Pons (tissue), 1 donor: ENCODE data around the gene TLE1.

Experiments used
- DNase-seq: peaks from one replicate; pipeline ENCODE4 v3.0.0-alpha.2; 2016; ENCODE audit warnings: low spot score

TLE1 gene

GRCh38 chr9:81686614-81687520 lies 2.5 kb downstream of the TLE1 start:
- DNase-seq = peak; percentile 90

DNA sequence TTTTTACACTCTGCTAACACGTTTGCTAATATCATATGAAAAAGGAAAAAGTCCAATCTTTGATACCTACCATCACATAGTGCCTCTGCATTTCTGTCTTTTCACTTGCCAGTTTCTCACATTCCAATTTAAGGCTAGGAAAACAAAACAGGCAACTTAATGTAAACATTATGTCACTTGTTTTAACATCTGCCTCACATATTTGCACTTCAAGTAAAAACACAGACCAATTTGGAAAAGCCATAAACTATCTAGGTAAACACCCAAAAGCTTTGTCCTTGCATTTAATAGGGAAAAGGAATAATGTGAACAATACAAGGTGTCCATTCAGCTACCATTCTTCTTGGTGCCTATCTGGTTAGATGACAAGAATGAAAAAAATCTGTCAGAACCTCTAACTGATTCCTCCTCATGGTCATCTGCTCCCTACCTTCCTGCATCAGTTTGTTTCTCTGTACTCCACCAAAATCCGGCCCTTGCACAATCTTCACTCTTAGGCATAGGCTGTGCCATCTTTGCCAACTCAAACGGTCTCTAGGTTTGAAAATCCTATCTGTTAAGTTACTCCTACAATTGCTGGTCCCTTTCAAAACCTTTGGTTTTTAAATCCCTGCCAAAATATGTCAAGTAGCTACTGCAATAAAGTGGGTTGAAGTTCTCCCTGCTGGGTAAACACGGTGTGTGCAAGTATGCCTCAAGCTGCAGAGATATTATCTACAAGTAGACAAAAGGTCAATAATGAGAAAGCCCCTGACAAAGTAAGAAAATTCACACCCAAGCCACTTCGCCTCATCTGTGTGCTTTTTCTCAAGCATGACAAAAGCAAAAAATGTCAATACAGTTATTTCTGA lies 3.4 kb downstream of the TLE1 start:
- no peak for DNase-seq

DNA sequence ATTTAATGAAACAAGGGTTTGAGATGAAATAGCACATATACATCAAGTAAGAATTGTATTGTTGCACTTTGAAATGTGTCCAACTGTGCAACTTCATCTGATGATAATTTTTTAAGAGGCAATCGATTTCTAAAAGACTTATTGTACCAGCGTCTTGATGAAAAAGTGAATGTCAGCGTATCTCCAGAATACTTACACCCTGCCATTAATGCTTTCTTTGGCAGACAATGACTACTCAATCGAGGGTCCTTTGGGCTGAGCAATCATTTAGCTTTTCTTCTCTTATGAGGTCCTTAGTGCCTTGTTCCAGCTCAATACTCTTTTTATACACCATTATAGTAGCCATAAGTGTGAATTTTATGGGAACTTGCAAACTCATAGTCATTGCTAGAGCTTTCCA lies 4.7 kb downstream of the TLE1 start:
- no peak for DNase-seq

- DNase-seq = no peak
These were observed 5.6 kb downstream of the TLE1 start for GRCh38 chr9:81683704-81684103.

DNA sequence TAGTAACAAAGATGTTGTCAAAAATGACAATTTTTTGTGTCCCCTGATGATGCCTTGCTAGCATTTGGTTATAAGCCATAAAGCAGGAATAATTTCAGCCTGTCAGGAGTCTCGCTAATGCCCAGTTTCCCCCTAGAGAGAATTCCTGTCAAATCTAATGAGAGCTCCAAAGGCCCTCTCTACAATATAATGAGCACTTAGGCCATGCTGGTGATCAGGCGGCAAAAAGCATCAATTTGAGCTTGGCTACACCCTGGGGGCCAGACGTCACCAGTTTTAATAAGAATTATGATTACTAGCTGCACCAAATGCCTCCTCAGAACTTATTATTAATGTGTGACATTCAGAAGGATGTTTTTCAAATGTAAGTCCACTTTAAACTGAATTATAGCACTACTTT lies 6.1 kb downstream of the TLE1 start:
- no peak for DNase-seq

DNA sequence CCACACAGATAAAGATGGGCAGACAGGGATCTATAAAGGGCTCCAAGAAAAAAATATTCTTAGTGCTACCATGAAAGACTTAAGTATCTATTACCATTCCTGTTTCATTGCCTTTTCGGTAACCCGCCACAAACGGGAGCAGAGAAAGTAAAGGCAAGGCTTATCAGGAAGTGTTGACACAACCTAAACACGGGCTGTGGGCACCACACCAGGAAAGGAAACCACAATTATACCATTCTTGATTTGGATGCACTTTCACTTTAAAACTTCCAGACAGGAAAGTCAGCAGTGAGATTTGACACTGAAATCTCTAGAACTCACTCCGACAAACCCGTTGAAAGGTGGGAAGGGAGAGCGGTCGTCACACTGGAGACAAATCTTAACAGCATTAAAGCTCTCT lies 6.5 kb downstream of the TLE1 start:
- no peak for DNase-seq

DNA sequence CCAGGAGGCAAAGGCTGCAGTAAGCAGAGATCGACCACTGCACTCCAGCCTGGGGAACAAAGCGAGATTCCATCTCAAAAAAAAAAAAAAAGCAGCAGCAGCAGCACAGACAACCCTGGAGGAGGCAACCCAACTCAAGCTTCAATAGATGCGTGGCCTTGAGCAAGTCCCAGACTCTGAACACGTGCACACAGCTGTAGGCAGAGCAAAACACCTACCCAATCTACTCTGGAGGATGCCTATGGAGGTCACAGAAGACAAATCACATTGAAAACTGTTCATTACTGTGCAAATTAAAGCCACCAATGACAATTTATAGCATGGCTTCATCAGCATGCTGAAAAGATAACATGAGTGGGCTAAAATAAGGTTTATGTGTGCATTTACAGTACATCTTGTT lies 7.2 kb downstream of the TLE1 start:
- no peak for DNase-seq

DNA sequence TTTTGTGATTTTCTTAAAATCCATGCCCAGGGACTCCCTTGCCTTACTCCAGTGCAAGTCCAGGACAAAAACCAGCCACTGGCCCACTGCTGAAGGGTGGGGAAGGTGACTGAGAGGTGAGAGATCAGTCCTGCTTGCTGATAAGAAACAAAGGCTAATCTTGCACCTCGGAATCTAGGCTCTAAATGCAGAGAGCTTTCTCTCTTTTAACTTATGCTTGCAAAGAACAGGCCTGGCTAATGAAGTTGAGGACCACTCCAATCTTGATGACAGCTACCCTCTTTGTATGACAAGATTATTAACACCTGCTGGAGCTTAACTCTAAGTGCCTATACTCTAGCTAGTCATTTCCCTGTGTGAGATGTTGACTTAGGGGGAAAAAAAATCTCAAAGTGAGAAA lies 8.8 kb downstream of the TLE1 start:
- DNase-seq = no peak

GRCh38 chr9:81680006-81680405 lies 9.3 kb downstream of the TLE1 start:
- DNase-seq = peak; percentile 37

GRCh38 chr9:81678088-81678487 lies 11.3 kb downstream of the TLE1 start:
- no peak for DNase-seq

DNA sequence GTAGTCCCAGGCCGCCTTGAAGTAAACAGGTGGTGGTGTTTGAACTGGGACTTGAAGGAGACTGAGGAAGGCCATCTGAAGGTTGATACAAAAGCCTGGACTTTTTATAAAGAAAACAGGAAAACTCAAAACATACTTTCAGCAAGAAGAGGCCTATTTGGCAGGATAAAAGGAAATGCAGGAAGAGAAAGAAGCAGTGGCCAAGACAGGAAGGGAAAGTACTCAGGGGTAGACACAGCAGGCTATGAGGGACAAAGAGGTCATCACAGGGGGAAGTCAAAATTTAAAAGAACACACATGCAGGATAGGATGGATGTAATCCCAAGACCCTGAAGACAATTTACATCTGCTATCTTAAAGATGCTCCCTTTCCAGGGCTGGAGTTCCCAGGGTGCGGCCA lies 13.0 kb downstream of the TLE1 start:
- no peak for DNase-seq

DNA sequence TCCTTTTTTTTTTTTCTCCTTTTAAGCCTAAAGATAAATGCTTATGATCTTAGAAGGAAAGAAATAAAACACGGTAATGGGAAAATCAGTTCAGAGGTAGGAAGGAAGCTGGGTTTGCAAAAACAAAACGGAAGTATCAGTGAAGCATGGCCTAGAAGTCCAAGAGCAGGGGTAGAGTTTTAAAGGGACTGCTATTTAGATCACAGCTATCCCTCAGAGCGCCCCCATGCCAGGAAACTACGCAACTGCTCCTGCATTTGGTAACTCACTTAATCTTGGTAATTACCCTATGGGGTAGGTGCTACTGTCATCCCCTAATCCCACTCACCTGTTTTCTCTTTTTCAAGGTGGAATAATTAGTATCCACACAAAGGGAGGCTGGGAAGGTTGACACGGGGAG lies 16.0 kb downstream of the TLE1 start:
- DNase-seq = no peak

GRCh38 chr9:81671880-81672280 lies 17.5 kb downstream of the TLE1 start:
- peak; percentile 70 for DNase-seq

- DNase-seq = no peak
These were observed 19.5 kb downstream of the TLE1 start for GRCh38 chr9:81669866-81670265.

DNA sequence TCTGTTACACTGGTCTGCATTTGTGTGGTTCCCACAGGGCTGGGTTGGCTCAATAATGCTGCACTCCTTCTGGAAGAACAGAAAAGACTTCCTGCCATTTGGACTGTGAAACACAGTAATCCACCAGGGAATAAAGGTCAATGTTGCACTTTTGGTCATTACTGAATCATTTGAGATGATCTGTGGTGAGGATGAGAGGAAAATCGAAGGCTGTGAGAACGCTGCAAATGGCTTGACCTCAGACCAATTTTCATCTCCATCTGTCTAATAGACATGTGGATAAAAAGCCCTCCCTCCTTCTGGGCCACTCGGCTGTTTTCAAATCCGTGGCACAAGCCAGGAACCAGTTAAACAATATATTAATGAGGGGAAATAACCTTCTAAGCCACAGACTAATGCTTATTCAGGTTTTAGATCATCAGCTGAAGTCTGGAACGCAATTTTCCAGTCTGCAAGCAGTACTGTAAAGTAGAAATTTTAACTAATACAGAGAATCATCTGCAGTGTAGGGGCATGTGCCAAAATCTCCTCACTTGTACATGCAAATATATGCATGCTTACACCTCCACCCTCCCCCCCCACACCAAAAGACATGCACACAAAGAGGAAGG lies 20.2 kb downstream of the TLE1 start:
- DNase-seq = no peak

DNA sequence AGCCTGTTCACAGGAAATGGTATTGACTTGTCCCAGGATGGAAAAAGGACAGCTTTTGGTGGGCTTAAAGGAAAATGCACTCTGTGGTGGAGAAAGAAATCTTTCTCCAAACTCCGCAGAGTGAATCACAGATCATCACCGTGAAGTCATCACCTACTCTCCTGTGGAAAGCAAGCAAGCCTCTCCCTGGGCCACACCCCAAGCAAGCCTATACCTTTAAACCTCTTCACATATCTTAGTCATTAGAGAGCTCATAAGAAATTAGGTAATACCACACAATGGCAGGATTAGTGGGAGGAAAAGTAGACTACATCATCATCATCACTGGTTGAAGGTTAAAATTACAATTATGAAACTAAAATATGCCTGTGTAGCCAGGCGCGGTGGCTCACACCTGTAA lies 23.2 kb downstream of the TLE1 start:
- no peak for DNase-seq

DNA sequence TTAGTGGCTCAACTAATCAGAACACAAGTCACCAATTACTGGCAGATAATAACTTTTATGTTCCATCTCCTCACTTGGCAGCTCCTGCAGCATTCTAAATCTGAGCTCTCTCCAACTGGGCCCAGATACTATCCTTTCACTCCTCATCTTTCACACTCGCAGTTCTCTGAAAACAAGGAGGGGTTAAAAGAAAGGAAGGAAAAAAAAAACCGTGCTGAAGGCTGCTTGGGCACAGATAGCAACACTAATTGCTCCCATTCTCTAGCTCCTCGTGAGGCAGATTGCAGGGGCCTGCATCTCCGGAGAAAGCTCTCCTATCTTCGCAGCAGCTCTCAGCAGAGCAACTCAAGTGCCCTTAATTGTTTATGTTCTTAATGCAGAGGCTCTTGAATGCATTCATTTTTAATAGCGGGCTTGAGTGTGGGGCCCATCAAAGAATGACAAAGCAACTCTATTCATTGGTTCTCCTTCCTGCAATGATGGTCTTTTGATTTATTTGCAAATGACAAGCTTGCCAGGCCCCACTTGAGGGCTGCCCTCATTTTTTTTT lies 23.9 kb downstream of the TLE1 start:
- DNase-seq = no peak

DNA sequence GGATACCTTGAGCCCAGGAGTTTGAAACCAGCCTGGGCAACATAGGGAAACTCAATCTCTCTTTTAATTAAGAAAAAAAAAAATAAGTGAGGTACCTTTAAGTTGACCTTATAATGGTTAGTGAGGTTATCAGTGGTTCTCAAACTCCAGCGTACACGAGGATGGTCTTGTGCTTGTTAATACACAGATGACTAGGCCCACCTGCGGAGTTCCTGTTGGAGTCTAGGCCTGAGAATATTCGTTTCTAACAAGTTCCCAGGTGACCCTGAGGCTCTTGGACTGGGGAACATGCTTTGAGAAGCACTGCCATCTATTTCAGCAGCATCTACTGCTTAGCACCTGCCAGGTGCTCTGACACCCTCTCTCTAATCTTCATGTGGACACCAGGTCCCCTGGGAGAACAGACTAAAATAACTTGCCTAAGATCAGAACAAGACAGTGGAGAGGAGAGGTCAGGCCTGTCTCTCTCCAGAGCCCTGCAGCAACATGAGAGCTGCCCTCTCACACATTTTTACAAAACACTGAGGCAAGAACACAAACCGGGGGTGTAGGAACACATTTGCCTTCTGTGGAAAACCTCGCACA lies 24.6 kb downstream of the TLE1 start:
- no peak for DNase-seq

DNA sequence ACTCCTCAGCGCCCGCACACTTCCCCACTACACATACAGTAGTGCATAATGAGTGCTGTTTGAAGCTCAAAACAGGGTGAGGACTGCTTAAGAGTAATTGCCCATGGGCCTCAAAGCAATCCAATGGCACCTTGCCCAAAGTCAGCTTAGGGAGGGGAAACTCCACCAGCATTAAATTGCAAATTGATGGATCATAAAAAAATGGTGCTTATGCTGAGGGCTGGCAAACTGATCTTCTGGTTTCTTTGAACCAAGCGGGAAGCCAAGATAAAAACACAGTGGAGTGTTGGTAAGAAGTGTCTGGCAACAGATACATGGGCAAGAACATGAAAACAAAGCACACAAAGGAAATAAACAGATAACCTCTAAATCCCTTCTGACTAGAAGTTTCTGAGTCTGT lies 28.0 kb downstream of the TLE1 start:
- DNase-seq = no peak

DNA sequence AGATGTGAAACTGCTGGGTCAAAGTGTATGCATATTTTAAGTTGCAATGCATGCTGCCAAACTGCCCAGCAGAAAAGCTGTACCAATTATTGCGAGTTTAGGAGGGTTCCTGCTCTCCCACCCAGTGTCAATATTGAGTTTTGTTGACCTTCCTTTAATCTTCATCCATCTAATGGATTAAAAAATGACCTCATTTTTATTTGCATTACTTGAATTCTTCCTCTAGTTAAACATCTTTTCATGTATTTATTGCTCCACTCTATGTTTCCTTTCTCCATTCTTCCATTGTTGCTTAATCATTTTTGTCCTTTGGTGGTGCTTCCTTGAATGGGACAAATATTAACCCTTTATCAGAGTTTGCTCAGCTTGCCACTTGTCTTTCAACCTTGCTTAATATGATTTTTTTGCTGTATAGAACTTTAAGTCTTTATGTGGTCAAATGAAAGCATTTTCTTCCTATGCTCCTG lies 32.4 kb downstream of the TLE1 start:
- no peak for DNase-seq

GRCh38 chr9:81656004-81656403 lies 33.3 kb downstream of the TLE1 start:
- DNase-seq = no peak

- no peak for DNase-seq
These were observed 36.1 kb downstream of the TLE1 start for GRCh38 chr9:81653240-81653639.
